K562 (cell line): Measurements from ENCODE around the gene LRRC75A. TPM values are rescaled to one million over a fixed set of nuclear protein-coding genes. Genes with fewer than 3 reads are reported as not detected.
A peak's percentile ranks its signal among the peaks of the same experiment; 100 is the strongest.

Experiments used
- CC2D1A ChIP-seq: fragments of 450-650 bp; IDR thresholded peaks from 2 replicates; pipeline ENCODE4 v1.6.1; 2017; ENCODE audit warnings: mild to moderate bottlenecking
- CTCF ChIP-seq, 3 experiments: IDR thresholded peaks in 2 of 3; conservative IDR thresholded peaks in 1 of 3; 2 replicates each; pipeline ENCODE4 v1.5.1; 2011 to 2012; ENCODE audit warnings: low read length in 3 of 3, mild to moderate bottlenecking in 3 of 3, control low read depth in 2 of 3, improper control_type of control experiment in 1 of 3, inconsistent platforms in 1 of 3, low read depth in 1 of 3, mixed read lengths in 1 of 3, moderate library complexity in 1 of 3; ENCODE audit not compliant: insufficient read depth in 2 of 3
- ILF3 ChIP-seq: fragments of 450-650 bp; IDR thresholded peaks from 2 replicates; pipeline ENCODE4 v1.6.1; 2018; ENCODE audit warnings: antibody characterized with exemption, mild to moderate bottlenecking, moderate library complexity, borderline replicate concordance
- KLF13 ChIP-seq: fragments of 450-650 bp; IDR thresholded peaks from 2 replicates; pipeline ENCODE4 v1.6.1; 2016; ENCODE audit warnings: missing genetic modification characterization, low read depth, mild to moderate bottlenecking, missing compliant biosample characterization, moderate library complexity, borderline replicate concordance
- MCM2 ChIP-seq: fragments of 450-650 bp; IDR thresholded peaks from 2 replicates; pipeline ENCODE4 v1.6.1; 2017; ENCODE audit warnings: low read depth, mild to moderate bottlenecking
- NR1H2 ChIP-seq: sonication (generic); formaldehyde crosslinking; IDR thresholded peaks from 2 replicates; pipeline ENCODE4 v1.4.0; 2020; ENCODE audit warnings: mild to moderate bottlenecking, missing genetic modification reagents
- NR2F6 ChIP-seq: fragments of 450-650 bp; formaldehyde crosslinking; IDR thresholded peaks from 2 replicates; pipeline ENCODE4 v1.4.0; 2020; ENCODE audit warnings: mild to moderate bottlenecking
- NR3C1 ChIP-seq: sonication (generic); formaldehyde crosslinking; IDR thresholded peaks from 2 replicates; pipeline ENCODE4 v1.8.1; 2022; ENCODE audit warnings: missing genetic modification reagents
- PYGO2 ChIP-seq: fragments of 450-650 bp; IDR thresholded peaks from 2 replicates; pipeline ENCODE4 v1.6.1; 2016; ENCODE audit warnings: mild to moderate bottlenecking, missing genetic modification characterization, moderate library complexity, missing compliant biosample characterization
- SAP30 ChIP-seq: fragments of 200-600 bp; sonication (generic); IDR thresholded peaks from 2 replicates; pipeline ENCODE4 v1.6.1; 2012; ENCODE audit warnings: borderline replicate concordance, low read depth, mild to moderate bottlenecking, moderate library complexity, low read length, control low read depth, inconsistent platforms; ENCODE audit not compliant: insufficient read depth, poor library complexity, severe bottlenecking
- SIX5 ChIP-seq, 2 experiments: IDR thresholded peaks; 2 replicates each; pipeline ENCODE4 v1.6.1; 2011; ENCODE audit warnings: low read length in 2 of 2, borderline replicate concordance in 1 of 2, low read depth in 1 of 2, mild to moderate bottlenecking in 1 of 2, moderate library complexity in 1 of 2; ENCODE audit not compliant: insufficient read depth in 1 of 2
- TCFL5 ChIP-seq: fragments of 250-450 bp; sonication (Bioruptor Pico); conservative IDR thresholded peaks from 2 replicates; pipeline ENCODE4 v1.6.1; 2021; ENCODE audit warnings: mild to moderate bottlenecking, moderate library complexity, matching md5 sums
- ZBTB40 ChIP-seq, 2 experiments: fragments of 450-650 bp in 1 of 2; sonication (generic) in 1 of 2; formaldehyde crosslinking in 1 of 2; IDR thresholded peaks; 2 replicates each; pipeline versions ENCODE4 v1.7.1 to v1.9.0; 2016 to 2022; ENCODE audit warnings: inconsistent platforms in 1 of 2, mild to moderate bottlenecking in 1 of 2, missing genetic modification reagents in 1 of 2
- ZNF354B ChIP-seq: fragments of 250-450 bp; sonication (Bioruptor Pico); IDR thresholded peaks from 2 replicates; pipeline ENCODE4 v1.4.0; 2020
- ZNF511 ChIP-seq: sonication (generic); formaldehyde crosslinking; IDR thresholded peaks from 2 replicates; pipeline ENCODE4 v1.8.0; 2022; ENCODE audit warnings: mild to moderate bottlenecking, missing genetic modification reagents
- polyA plus RNA-seq, 8 experiments: library from polyadenylated mRNA; depleted of rRNA in 4 of 8; stranded (reverse) in 5 of 8; unstranded in 3 of 8; fragments of >200 nt; fragmentation: Nextera tagmentation in 2 of 8; fragmentation: Illumina TruSeq in 1 of 8; extraction: Ambion mirVana in 2 of 8; extraction: Trizol in 1 of 8; gene quantifications; 2 replicates each; pipeline versions ENCODE4 v1.2.1 to v1.2.3, GENCODE V29; 2011 to 2014; ENCODE audit warnings: inconsistent platforms in 1 of 8, missing spikeins in 1 of 8
- total RNA-seq, 7 experiments: library from RNA; depleted of rRNA in 6 of 7; stranded (reverse); fragments of >200 nt in 6 of 7; fragmentation: Illumina TruSeq in 2 of 7; extraction: Trizol in 2 of 7; gene quantifications; 2 replicates each; pipeline versions ENCODE4 v1.2.1 to v1.2.3, GENCODE V29; 2011 to 2021; ENCODE audit warnings: low replicate concordance in 1 of 7

The LRRC75A gene
- total and polyA plus RNA-seq, 9 of the 15 experiments (the other 6 are each of a cell fraction or from before 2014, with no cell fraction given), result 0.04 to 0.34 (median 0.08) TPM; not detected in 5

GRCh38 chr17:16415031-16415924 lies 76.7 kb downstream of the LRRC75A start, which contains the start of gene TRPV2 (continued):
- TF ChIP-seq ZBTB40 (IDR thresholded peaks at IDR 0.05), result no peak
- no peak for TF ChIP-seq ZBTB40 (CRISPR knock-in tag; IDR thresholded peaks at IDR 0.05)
- TF ChIP-seq SIX5 (IDR thresholded peaks at IDR 0.05; ENCODE audit: borderline replicate concordance in 1 of 2, insufficient read depth in 1 of 2, low read depth in 1 of 2, low read length in 2 of 2), result no peak
- no peak for TF ChIP-seq ZNF511
- TF ChIP-seq CC2D1A, result peak; percentile 20; the same call in 1 of the 2 replicates
- no peak for TF ChIP-seq ILF3
- TF ChIP-seq NR3C1 (CRISPR knock-in tag), result no peak
- no peak for TF ChIP-seq ZNF354B (CRISPR knock-in tag)
- TF ChIP-seq NR2F6 (CRISPR knock-in tag), result no peak
- TF ChIP-seq CTCF (IDR thresholded peaks at IDR 0.05 in 2 of 3, conservative IDR thresholded peaks at IDR 0.05 in 1 of 3; ENCODE audit: insufficient read depth in 2 of 3, low read depth in 1 of 3, low read length in 3 of 3), result peak; percentile 78 to 88 (median 83)
- TF ChIP-seq KLF13 (tag), result no peak
- no peak for TF ChIP-seq PYGO2 (tag)
- TF ChIP-seq TCFL5 (CRISPR knock-in tag), result no peak
- TF ChIP-seq NR1H2 (CRISPR knock-in tag), result no peak
- TF ChIP-seq MCM2, result no peak
- no peak for TF ChIP-seq SAP30
